Ishikawa (cell line): ENCODE measurements around the gene SLC44A4.

ENCODE experiments used
- CREB1 ChIP-seq: IDR thresholded peaks from 2 replicates; pipeline ENCODE4 v1.6.1; 2012; ENCODE audit warnings: low read depth
- EP300 ChIP-seq: IDR thresholded peaks from 2 replicates; pipeline ENCODE4 v1.6.1; 2012; ENCODE audit warnings: borderline replicate concordance
- FOXM1 ChIP-seq: IDR thresholded peaks from 2 replicates; pipeline ENCODE4 v1.6.1; 2012; ENCODE audit warnings: low read depth, borderline replicate concordance
- RAD21 ChIP-seq: IDR thresholded peaks from 2 replicates; pipeline ENCODE4 v1.6.1; 2012; ENCODE audit warnings: low read depth
- TAF1 ChIP-seq: IDR thresholded peaks from 2 replicates; pipeline ENCODE4 v1.6.1; 2012; ENCODE audit warnings: low read depth, mild to moderate bottlenecking
- TEAD4 ChIP-seq: IDR thresholded peaks from 2 replicates; pipeline ENCODE4 v1.6.1; 2012
- YY1 ChIP-seq: IDR thresholded peaks from 2 replicates; pipeline ENCODE4 v1.6.1; 2012; ENCODE audit warnings: low read depth
- ZBTB7A ChIP-seq: IDR thresholded peaks from 2 replicates; pipeline ENCODE4 v1.6.1; 2012; ENCODE audit warnings: low read depth
- TF ChIP-seq, protein P1 (sequence below): IDR thresholded peaks from 2 replicates; pipeline ENCODE4 v1.6.1; 2012
- TF ChIP-seq, protein P2 (sequence below): IDR thresholded peaks from 2 replicates; pipeline ENCODE4 v1.6.1; 2012
- TF ChIP-seq, protein P3 (sequence below): IDR thresholded peaks from 2 replicates; pipeline ENCODE4 v1.6.1; 2012; ENCODE audit warnings: low read depth, mild to moderate bottlenecking

DNA sequence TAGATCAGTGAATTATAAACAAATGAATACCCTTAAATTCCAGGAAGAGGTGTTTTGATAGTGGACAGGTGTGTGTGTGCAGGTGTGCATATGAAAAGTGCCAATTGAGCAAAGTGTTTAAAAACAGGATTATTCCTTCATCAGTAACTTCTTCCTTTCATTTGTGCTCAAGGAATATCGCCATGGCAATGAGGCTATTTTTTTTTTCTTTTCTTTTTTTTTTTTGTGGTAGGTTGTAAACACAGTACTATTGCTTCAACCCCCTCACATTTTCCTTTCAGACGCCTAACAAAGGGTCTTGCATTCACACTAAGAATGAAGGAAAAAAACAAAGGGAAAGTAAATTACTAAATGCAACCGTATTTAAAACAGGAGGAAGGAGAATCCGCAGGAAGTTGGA, 53.2 kb downstream of the SLC44A4 start:
- no peak for TF ChIP-seq RAD21
- TF ChIP-seq, protein P1, sequence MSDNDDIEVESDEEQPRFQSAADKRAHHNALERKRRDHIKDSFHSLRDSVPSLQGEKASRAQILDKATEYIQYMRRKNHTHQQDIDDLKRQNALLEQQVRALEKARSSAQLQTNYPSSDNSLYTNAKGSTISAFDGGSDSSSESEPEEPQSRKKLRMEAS, result no peak
- TF ChIP-seq TAF1, result no peak
- TF ChIP-seq EP300, result no peak
- no peak for TF ChIP-seq ZBTB7A
- TF ChIP-seq FOXM1, result no peak
- TF ChIP-seq, protein P2, sequence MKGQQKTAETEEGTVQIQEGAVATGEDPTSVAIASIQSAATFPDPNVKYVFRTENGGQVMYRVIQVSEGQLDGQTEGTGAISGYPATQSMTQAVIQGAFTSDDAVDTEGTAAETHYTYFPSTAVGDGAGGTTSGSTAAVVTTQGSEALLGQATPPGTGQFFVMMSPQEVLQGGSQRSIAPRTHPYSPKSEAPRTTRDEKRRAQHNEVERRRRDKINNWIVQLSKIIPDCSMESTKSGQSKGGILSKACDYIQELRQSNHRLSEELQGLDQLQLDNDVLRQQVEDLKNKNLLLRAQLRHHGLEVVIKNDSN, result no peak
- TF ChIP-seq TEAD4, result no peak
- no peak for TF ChIP-seq YY1
- no peak for TF ChIP-seq CREB1
- TF ChIP-seq, protein P3, sequence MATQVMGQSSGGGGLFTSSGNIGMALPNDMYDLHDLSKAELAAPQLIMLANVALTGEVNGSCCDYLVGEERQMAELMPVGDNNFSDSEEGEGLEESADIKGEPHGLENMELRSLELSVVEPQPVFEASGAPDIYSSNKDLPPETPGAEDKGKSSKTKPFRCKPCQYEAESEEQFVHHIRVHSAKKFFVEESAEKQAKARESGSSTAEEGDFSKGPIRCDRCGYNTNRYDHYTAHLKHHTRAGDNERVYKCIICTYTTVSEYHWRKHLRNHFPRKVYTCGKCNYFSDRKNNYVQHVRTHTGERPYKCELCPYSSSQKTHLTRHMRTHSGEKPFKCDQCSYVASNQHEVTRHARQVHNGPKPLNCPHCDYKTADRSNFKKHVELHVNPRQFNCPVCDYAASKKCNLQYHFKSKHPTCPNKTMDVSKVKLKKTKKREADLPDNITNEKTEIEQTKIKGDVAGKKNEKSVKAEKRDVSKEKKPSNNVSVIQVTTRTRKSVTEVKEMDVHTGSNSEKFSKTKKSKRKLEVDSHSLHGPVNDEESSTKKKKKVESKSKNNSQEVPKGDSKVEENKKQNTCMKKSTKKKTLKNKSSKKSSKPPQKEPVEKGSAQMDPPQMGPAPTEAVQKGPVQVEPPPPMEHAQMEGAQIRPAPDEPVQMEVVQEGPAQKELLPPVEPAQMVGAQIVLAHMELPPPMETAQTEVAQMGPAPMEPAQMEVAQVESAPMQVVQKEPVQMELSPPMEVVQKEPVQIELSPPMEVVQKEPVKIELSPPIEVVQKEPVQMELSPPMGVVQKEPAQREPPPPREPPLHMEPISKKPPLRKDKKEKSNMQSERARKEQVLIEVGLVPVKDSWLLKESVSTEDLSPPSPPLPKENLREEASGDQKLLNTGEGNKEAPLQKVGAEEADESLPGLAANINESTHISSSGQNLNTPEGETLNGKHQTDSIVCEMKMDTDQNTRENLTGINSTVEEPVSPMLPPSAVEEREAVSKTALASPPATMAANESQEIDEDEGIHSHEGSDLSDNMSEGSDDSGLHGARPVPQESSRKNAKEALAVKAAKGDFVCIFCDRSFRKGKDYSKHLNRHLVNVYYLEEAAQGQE, result no peak
